Activated CD4-positive, alpha-beta T cell treated with anti-CD3 and anti-CD28 coated beads, Interleukin-2, amount 50 U/mL, for 1 hour (primary cell): ENCODE data around the gene NR2F6.

Experiments used
- DNase-seq: peaks from one replicate; pipeline ENCODE4 v3.0.0-alpha.2; 2020

The NR2F6 gene

GRCh38 chr19:17263712-17264640, 18.3 kb upstream of the NR2F6 start:
- DNase-seq = no peak

- DNase-seq = no peak
These were observed 16.8 kb upstream of the NR2F6 start for GRCh38 chr19:17262557-17262956.

GRCh38 chr19:17260842-17261325, 15.2 kb upstream of the NR2F6 start:
- peak; percentile 90 for DNase-seq

GRCh38 chr19:17259934-17260333, 14.2 kb upstream of the NR2F6 start:
- DNase-seq = no peak

- no peak for DNase-seq
These were observed 13.5 kb upstream of the NR2F6 start for GRCh38 chr19:17259118-17259780.

- no peak for DNase-seq
These were observed 10.4 kb upstream of the NR2F6 start for GRCh38 chr19:17256130-17256529.

GRCh38 chr19:17255150-17255621, 9.5 kb upstream of the NR2F6 start:
- DNase-seq = no peak

GRCh38 chr19:17254636-17255035, 8.9 kb upstream of the NR2F6 start:
- DNase-seq = no peak

GRCh38 chr19:17249887-17250548, 4.3 kb upstream of the NR2F6 start:
- DNase-seq = no peak

GRCh38 chr19:17248011-17248776, 2.5 kb upstream of the NR2F6 start:
- no peak for DNase-seq

- no peak for DNase-seq
These were observed 1.1 kb upstream of the NR2F6 start for GRCh38 chr19:17246681-17247425.

- DNase-seq = no peak
These were observed 843 bp downstream of the NR2F6 start for GRCh38 chr19:17244618-17245534.

- no peak for DNase-seq
These were observed 1.7 kb downstream of the NR2F6 start for GRCh38 chr19:17243830-17244617.

GRCh38 chr19:17243211-17243829, 2.4 kb downstream of the NR2F6 start:
- DNase-seq = no peak

- DNase-seq = no peak
These were observed 3.1 kb downstream of the NR2F6 start for GRCh38 chr19:17242431-17243208.

GRCh38 chr19:17240826-17241399, 4.8 kb downstream of the NR2F6 start:
- no peak for DNase-seq

GRCh38 chr19:17240062-17240752, 5.5 kb downstream of the NR2F6 start:
- no peak for DNase-seq
